ENCODE measurements around the gene DPF3.

The DPF3 gene

GRCh38 chr14:72708708-72709475 is 185.0 kb downstream of the DPF3 start:
- peak in 1 of 3 experiments; percentile 9 for DNase-seq

GRCh38 chr14:72708222-72708621 is 185.7 kb downstream of the DPF3 start:
- DNase-seq = no peak

GRCh38 chr14:72706485-72706884 is 187.4 kb downstream of the DPF3 start:
- DNase-seq = no peak

GRCh38 chr14:72704502-72704901 is 189.4 kb downstream of the DPF3 start:
- no peak for DNase-seq

- peak in 1 of 3 experiments; percentile 13 for DNase-seq
These were observed 192.3 kb downstream of the DPF3 start for GRCh38 chr14:72701605-72702004.

- DNase-seq = peak in 1 of 3 experiments; percentile 13
These were observed 192.7 kb downstream of the DPF3 start for GRCh38 chr14:72701237-72701565.

GRCh38 chr14:72700338-72701236 is 193.3 kb downstream of the DPF3 start:
- no peak for DNase-seq

- no peak for DNase-seq
These were observed 194.0 kb downstream of the DPF3 start for GRCh38 chr14:72699852-72700257.

GRCh38 chr14:72699443-72699842 is 194.5 kb downstream of the DPF3 start:
- DNase-seq = no peak

GRCh38 chr14:72692696-72693095 is 201.2 kb downstream of the DPF3 start:
- DNase-seq = peak in 1 of 3 experiments; percentile 35

GRCh38 chr14:72690324-72690723 is 203.6 kb downstream of the DPF3 start:
- DNase-seq = no peak

- DNase-seq = no peak
These were observed 204.8 kb downstream of the DPF3 start for GRCh38 chr14:72688990-72689671.

GRCh38 chr14:72686832-72687231 is 207.1 kb downstream of the DPF3 start:
- DNase-seq = no peak

- DNase-seq = no peak
These were observed 207.8 kb downstream of the DPF3 start for GRCh38 chr14:72686101-72686500.

- no peak for DNase-seq
These were observed 208.4 kb downstream of the DPF3 start for GRCh38 chr14:72685456-72685855.

- DNase-seq = no peak
These were observed 210.1 kb downstream of the DPF3 start for GRCh38 chr14:72683787-72684186.

- DNase-seq = no peak
These were observed 211.7 kb downstream of the DPF3 start for GRCh38 chr14:72682188-72682587.

GRCh38 chr14:72680853-72681640 is 212.9 kb downstream of the DPF3 start:
- DNase-seq = no peak

- peak; percentile 65 to 95 (median 81) for DNase-seq
These were observed 214.3 kb downstream of the DPF3 start for GRCh38 chr14:72679536-72680151.

GRCh38 chr14:72679141-72679535 is 214.8 kb downstream of the DPF3 start:
- peak in 2 of 3 experiments; percentile 81 to 84 for DNase-seq

GRCh38 chr14:72678356-72678755 is 215.5 kb downstream of the DPF3 start:
- no peak for DNase-seq

- no peak for DNase-seq
These were observed 216.2 kb downstream of the DPF3 start for GRCh38 chr14:72677664-72678063.
